ENCODE data around the gene CDYL2.

CDYL2 gene

GRCh38 chr16:80804056-80804525 lies 307 bp downstream of the CDYL2 start:
- TF ChIP-seq REST (IDR thresholded peaks at IDR 0.05; ENCODE audit: insufficient read depth in 1 of 2, low read depth in 2 of 2, low read length in 2 of 2) (no peak), POLR2AphosphoS5 (IDR thresholded peaks at IDR 0.05; ENCODE audit: low read depth, low read length) (no peak), FOXP2 (optimal IDR thresholded peaks at IDR 0.05; ENCODE audit: borderline replicate concordance, extremely low read depth, extremely low read length, insufficient read depth) (peak; percentile 28)

DNA sequence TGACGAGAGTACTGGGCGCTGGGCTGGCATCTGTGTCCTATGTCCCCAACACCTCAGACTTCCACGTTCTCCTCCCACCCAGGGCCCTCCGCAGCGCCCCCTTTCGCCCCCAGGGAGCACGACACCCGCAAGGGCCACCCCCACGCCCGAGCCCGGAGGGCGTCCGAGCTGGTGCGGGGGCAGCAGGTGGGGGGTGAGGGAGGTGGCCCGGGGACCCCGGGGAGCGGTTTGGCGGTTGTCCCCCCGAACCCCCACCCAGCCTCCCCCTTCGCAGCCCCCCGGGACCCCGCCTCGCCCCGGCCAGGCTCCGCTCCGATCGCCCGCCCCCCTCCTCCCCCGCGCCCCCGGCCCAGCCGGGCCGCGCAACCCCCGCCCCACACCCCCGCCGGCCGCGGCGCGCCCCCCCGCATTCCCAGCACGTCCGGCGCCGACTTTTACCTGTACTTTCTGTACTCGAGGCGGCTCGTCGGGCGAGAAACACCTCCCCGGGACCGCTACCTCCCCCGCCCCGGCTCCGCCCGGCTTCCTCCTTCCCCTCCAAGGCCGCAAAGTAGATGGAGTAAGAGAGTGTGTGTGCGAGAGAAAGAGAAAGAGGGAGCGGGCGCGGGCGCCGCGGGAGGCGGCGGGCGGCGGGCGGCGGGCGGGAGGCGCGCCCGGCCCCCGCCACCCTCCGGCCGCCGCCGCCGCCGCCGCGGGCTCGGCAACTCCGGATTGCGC lies 901 bp downstream of the CDYL2 start:
- no peak for TF ChIP-seq FOXP2 (optimal IDR thresholded peaks at IDR 0.05; ENCODE audit: borderline replicate concordance, extremely low read depth, extremely low read length, insufficient read depth)
- TF ChIP-seq TAF1 (IDR thresholded peaks at IDR 0.05; ENCODE audit: borderline replicate concordance, insufficient read depth, low read length), result no peak
- no peak for TF ChIP-seq REST (IDR thresholded peaks at IDR 0.05; ENCODE audit: insufficient read depth in 1 of 2, low read depth in 2 of 2, low read length in 2 of 2)
- no peak for TF ChIP-seq SIN3A (IDR thresholded peaks at IDR 0.05; ENCODE audit: borderline replicate concordance, insufficient read depth, low read length)
- TF ChIP-seq POLR2AphosphoS5 (IDR thresholded peaks at IDR 0.05; ENCODE audit: low read depth, low read length), result no peak

DNA sequence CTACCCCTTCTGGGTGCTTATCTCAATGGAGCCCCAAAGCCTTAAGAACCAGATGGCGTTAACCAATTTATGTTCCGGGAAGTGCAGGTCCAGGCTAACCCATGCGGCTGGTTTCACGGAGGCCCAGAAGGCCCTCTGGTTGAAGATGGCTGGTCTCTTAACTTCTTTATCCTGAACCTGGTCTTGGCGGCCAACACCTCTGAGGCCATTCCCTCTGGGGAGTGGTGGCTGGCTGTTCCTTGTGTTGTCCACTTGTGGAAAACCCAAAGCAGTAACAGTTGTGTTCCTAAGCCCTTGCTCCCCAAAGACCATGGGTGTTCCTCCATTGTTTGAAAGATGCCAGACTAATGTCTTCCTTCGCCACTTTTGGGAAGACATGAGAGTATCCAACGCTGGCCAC lies 1.5 kb downstream of the CDYL2 start:
- TF ChIP-seq FOXP2 (optimal IDR thresholded peaks at IDR 0.05; ENCODE audit: borderline replicate concordance, extremely low read depth, extremely low read length, insufficient read depth) (no peak), TAF1 (IDR thresholded peaks at IDR 0.05; ENCODE audit: borderline replicate concordance, insufficient read depth, low read length) (no peak), REST (IDR thresholded peaks at IDR 0.05; ENCODE audit: insufficient read depth in 1 of 2, low read depth in 2 of 2, low read length in 2 of 2) (no peak)

DNA sequence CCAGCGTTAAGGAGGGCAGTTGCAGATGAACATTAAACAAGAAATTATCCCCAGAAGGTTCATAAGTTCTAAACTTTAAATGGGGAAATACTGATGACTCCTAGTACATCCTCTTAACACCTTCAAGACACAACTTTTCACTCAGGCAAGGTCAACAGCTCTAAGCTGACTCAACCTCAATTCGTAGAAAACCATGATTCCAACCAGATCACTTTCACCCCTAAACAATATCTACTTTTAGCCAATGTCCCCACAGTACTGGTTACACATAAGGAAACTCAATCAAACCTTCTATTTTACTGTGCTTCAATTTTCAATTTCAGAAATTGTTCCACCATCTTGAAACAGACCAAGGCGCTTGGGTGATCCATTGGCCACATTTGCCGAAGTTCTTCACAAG lies 2.3 kb downstream of the CDYL2 start:
- TF ChIP-seq TAF1 (IDR thresholded peaks at IDR 0.05; ENCODE audit: borderline replicate concordance, insufficient read depth, low read length) (no peak), FOXP2 (optimal IDR thresholded peaks at IDR 0.05; ENCODE audit: borderline replicate concordance, extremely low read depth, extremely low read length, insufficient read depth) (no peak), SIN3A (IDR thresholded peaks at IDR 0.05; ENCODE audit: borderline replicate concordance, insufficient read depth, low read length) (no peak), REST (IDR thresholded peaks at IDR 0.05; ENCODE audit: insufficient read depth in 1 of 2, low read depth in 2 of 2, low read length in 2 of 2) (no peak), POLR2AphosphoS5 (IDR thresholded peaks at IDR 0.05; ENCODE audit: low read depth, low read length) (no peak)

DNA sequence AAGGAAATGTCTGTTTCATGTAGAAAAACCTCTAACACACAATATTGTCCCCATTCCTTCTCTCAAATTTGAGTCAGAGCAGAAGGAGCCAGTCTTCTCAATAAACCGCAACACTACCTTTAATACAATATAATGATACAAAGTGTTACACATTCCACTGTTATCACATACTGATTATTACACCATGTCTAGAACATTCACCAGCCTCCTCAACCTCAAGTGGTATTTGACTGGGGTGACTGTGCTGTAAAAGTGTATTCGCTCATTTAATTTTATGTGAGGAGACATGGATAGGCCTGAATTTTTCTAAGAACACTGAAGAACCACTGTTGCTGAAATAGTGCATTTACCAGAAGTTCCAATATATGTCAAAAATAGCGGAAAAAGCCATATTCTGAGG lies 10.3 kb downstream of the CDYL2 start:
- no peak for TF ChIP-seq SIN3A (IDR thresholded peaks at IDR 0.05; ENCODE audit: borderline replicate concordance, insufficient read depth, low read length)
- no peak for TF ChIP-seq REST (IDR thresholded peaks at IDR 0.05; ENCODE audit: insufficient read depth in 1 of 2, low read depth in 2 of 2, low read length in 2 of 2)
- no peak for TF ChIP-seq TAF1 (IDR thresholded peaks at IDR 0.05; ENCODE audit: borderline replicate concordance, insufficient read depth, low read length)
- TF ChIP-seq POLR2AphosphoS5 (IDR thresholded peaks at IDR 0.05; ENCODE audit: low read depth, low read length), result no peak
- TF ChIP-seq FOXP2 (optimal IDR thresholded peaks at IDR 0.05; ENCODE audit: borderline replicate concordance, extremely low read depth, extremely low read length, insufficient read depth), result no peak
